HG03060 (cell line): ENCODE data around the gene RPRD1B.
A peak's percentile ranks its signal among the peaks of the same experiment; 100 is the strongest.
"Not testable (repeated sequence)": the region's sequence is repeated elsewhere in the genome, so short reads cannot be mapped to it uniquely, and the experiment has no call there.

Source experiments
- ATAC-seq: cut with Tn5 transposase; IDR thresholded peaks from one replicate; pipeline ENCODE4 v1.9.1; 2021; ENCODE audit warnings: low read depth, moderate number of reproducible peaks; ENCODE audit not compliant: unreplicated experiment

RPRD1B gene

GRCh38 chr20:38001173-38001875 lies 32.2 kb upstream of the RPRD1B start:
- ATAC-seq = no peak

- no peak for ATAC-seq
Observed at GRCh38 chr20:38001981-38002380, 31.6 kb upstream of the RPRD1B start.

GRCh38 chr20:38002422-38002821 lies 31.1 kb upstream of the RPRD1B start:
- no peak for ATAC-seq

GRCh38 chr20:38004416-38004815 lies 29.1 kb upstream of the RPRD1B start:
- ATAC-seq = no peak

GRCh38 chr20:38005903-38006302 lies 27.6 kb upstream of the RPRD1B start:
- no peak for ATAC-seq

GRCh38 chr20:38007526-38007925 lies 26.0 kb upstream of the RPRD1B start:
- ATAC-seq = no peak

- no peak for ATAC-seq
Observed at GRCh38 chr20:38008233-38008944, 25.2 kb upstream of the RPRD1B start.

GRCh38 chr20:38009416-38009815 lies 24.1 kb upstream of the RPRD1B start:
- ATAC-seq = not testable (repeated sequence)

- ATAC-seq = no peak
Observed at GRCh38 chr20:38011696-38012095, 21.9 kb upstream of the RPRD1B start.

- no peak for ATAC-seq
Observed at GRCh38 chr20:38012332-38012731, 21.2 kb upstream of the RPRD1B start.

- no peak for ATAC-seq
Observed at GRCh38 chr20:38013887-38014286, 19.7 kb upstream of the RPRD1B start.

GRCh38 chr20:38017959-38018358 lies 15.6 kb upstream of the RPRD1B start:
- no peak for ATAC-seq

- no peak for ATAC-seq
Observed at GRCh38 chr20:38018385-38018784, 15.2 kb upstream of the RPRD1B start.

- no peak for ATAC-seq
Observed at GRCh38 chr20:38021087-38021772, 12.3 kb upstream of the RPRD1B start.

- no peak for ATAC-seq
Observed at GRCh38 chr20:38023181-38024001, 10.2 kb upstream of the RPRD1B start.

GRCh38 chr20:38024496-38024895 lies 9.1 kb upstream of the RPRD1B start:
- no peak for ATAC-seq

GRCh38 chr20:38029453-38029852 lies 4.1 kb upstream of the RPRD1B start:
- ATAC-seq = no peak

- no peak for ATAC-seq
Observed at GRCh38 chr20:38031957-38032356, 1.6 kb upstream of the RPRD1B start.

GRCh38 chr20:38032585-38033329 lies 789 bp upstream of the RPRD1B start:
- ATAC-seq = peak; percentile 34

- peak; percentile 6 for ATAC-seq
Observed at GRCh38 chr20:38034108-38034649, 633 bp downstream of the RPRD1B start.
